CD8-positive, alpha-beta memory T cell (primary cell): ENCODE measurements around the gene ACSF2. TPM values are rescaled to one million over a fixed set of nuclear protein-coding genes. Genes with fewer than 3 reads are reported as not detected.

ENCODE experiments used
- CTCF ChIA-PET: fragments of 350-600 bp; sonication (Branson Sonifier 250); formaldehyde crosslinking; loops from one replicate; lab custom pipeline; 2021; ENCODE audit warnings: antibody characterized with exemption; lab: Charles Lee
- POLR2A ChIA-PET: fragments of 350-600 bp; sonication (Branson Sonifier 250); formaldehyde crosslinking; loops from one replicate; lab custom pipeline; 2021; ENCODE audit warnings: antibody characterized with exemption; lab: Charles Lee
- DNase-seq, 5 donors: peaks; one replicate each; pipeline versions ENCODE4 v3.0.0 to v3.0.0-alpha.2; 2020 to 2022; ENCODE audit warnings: mixed read lengths in 1 of 5
- H3K27ac ChIP-seq: one replicate; pipeline ENCODE4 v1.7.0; 2013; ENCODE audit warnings: low read depth, mild to moderate bottlenecking, low read length, moderate library complexity
- H3K27me3 ChIP-seq: 2 replicates; pipeline ENCODE4 v1.7.0; 2013; ENCODE audit warnings: low read length, mild to moderate bottlenecking; ENCODE audit not compliant: insufficient read depth, poor library complexity, severe bottlenecking
- H3K36me3 ChIP-seq: 2 replicates; pipeline ENCODE4 v1.7.0; 2013; ENCODE audit warnings: mild to moderate bottlenecking, low read length, moderate library complexity; ENCODE audit not compliant: insufficient read depth
- H3K4me1 ChIP-seq: 2 replicates; pipeline ENCODE4 v1.7.0; 2013; ENCODE audit warnings: mild to moderate bottlenecking, low read length, moderate library complexity; ENCODE audit not compliant: insufficient read depth
- H3K4me3 ChIP-seq: 2 replicates; pipeline ENCODE4 v1.7.0; 2013; ENCODE audit warnings: mild to moderate bottlenecking, low read length
- H3K9me3 ChIP-seq: 2 replicates; pipeline ENCODE4 v1.7.0; 2013; ENCODE audit warnings: mild to moderate bottlenecking, low read length
- H3K27ac Mint-ChIP-seq, 8 donors: one replicate each; pipeline ENCODE4 v1.8.0; 2020 to 2021; ENCODE audit warnings: mixed read lengths in 8 of 8, mild to moderate bottlenecking in 6 of 8, inconsistent platforms in 3 of 8, moderate library complexity in 3 of 8
- H3K27me3 Mint-ChIP-seq, 2 donors: one replicate each; pipeline ENCODE4 v1.8.0; 2020 to 2021; ENCODE audit warnings: mixed read lengths in 2 of 2, mild to moderate bottlenecking in 1 of 2, moderate library complexity in 1 of 2
- H3K36me3 Mint-ChIP-seq, 3 donors: one replicate each; pipeline ENCODE4 v1.8.0; 2020 to 2021; ENCODE audit warnings: mixed read lengths in 3 of 3, inconsistent platforms in 1 of 3, mild to moderate bottlenecking in 1 of 3
- H3K4me1 Mint-ChIP-seq, 3 donors: one replicate each; pipeline ENCODE4 v1.8.0; 2020 to 2021; ENCODE audit warnings: mixed read lengths in 3 of 3, inconsistent platforms in 1 of 3, mild to moderate bottlenecking in 1 of 3
- H3K4me3 Mint-ChIP-seq, 7 donors: one replicate each; pipeline ENCODE4 v1.8.0; 2020 to 2021; ENCODE audit warnings: mixed read lengths in 7 of 7, mild to moderate bottlenecking in 6 of 7, moderate library complexity in 4 of 7, inconsistent platforms in 2 of 7
- H3K9me3 Mint-ChIP-seq, 5 donors: one replicate each; pipeline ENCODE4 v1.8.0; 2020 to 2022; ENCODE audit warnings: mixed read lengths in 5 of 5, mild to moderate bottlenecking in 3 of 5, moderate library complexity in 2 of 5, inconsistent platforms in 1 of 5
- polyA plus RNA-seq: library from polyadenylated mRNA; unstranded; fragments of 300-500 nt; fragmentation: Illumina TruSeq; gene quantifications from one replicate; pipeline ENCODE4 v1.2.3, GENCODE V29; 2021
- total RNA-seq, 2 experiments: library from RNA; stranded (reverse); gene quantifications; one replicate each; pipeline ENCODE4 v1.2.3, GENCODE V29; 2021

ACSF2 gene
- total and polyA plus RNA-seq, 3 experiments from 2014 or later, result 3.1 to 14.8 (median 12.4) TPM

DNA sequence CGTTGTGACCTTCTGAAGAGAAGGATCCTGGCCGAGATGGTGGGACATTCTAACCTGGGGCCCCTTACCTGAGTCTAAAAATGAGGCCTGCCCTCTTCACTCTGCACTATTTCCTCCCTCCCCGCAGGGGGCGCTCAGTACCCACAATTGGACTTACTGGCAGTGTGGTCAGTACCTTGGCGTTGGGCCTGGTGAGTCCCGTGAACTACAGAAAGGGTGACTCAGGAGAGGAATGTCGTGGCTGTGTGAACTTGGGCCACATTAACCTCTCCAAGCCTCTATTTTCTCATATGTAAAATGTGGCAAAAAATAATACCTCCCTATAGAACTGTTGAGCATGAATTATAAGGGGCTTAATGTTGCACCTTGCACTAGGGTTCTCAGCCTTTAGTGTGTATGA is 56.5 kb downstream of the ACSF2 start:
- H3K4me3 Mint-ChIP-seq, result peak overlapping the region in 1 of 7 donors; percentile 50
- Histone ChIP-seq H3K36me3 (peaks cover 13% of the 10 kb centered on the region), H3K9me3 (no peaks in the 10 kb centered on the region), H3K27ac (no peak overlapping the region), H3K27me3 (no peaks in the 10 kb centered on the region), H3K4me1 (peaks cover 16% of the 10 kb centered on the region), H3K4me3 (no peak overlapping the region)
- H3K27me3 Mint-ChIP-seq, result no peaks in the 10 kb centered on the region
- peaks cover 17 to 35% (median 32%) of the 10 kb centered on the region in 3 donors for H3K4me1 Mint-ChIP-seq
- peak overlapping the region; percentile 17 to 90 (median 63) for H3K27ac Mint-ChIP-seq
- peaks cover 2 to 54% (median 3%) of the 10 kb centered on the region in 3 donors for H3K36me3 Mint-ChIP-seq
- H3K9me3 Mint-ChIP-seq, result no peaks in the 10 kb centered on the region
- ChIA-PET CTCF (interaction anchor here (0.6 to 1.1 kb wide), 5 partner anchors 10 to 390 kb away, joined by 3 to 5 read pairs (median 3); no protein-coding TSS in a partner anchor), POLR2A (no interaction called here)
- peak; percentile 53 to 74 (median 60) for DNase-seq

DNA sequence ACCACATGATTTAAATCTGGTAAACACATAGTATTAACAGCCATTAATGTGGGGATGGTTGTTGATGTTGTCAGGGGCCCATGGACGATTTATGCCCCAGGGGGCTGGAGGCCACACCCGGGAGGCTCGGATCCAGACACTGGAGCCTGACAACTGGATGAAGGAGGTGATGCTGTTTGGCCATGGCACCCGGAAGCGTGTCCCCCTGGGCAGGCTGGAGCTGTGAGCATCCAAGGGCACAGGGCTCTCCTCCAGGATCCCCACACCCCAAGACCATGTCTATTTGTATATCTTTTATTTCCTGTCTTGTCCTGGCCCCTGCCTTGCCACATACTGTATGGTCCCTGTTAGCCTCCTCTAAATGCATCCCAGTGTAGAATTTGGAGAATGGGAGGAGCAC is 57.2 kb downstream of the ACSF2 start:
- Histone ChIP-seq H3K4me1 (peaks cover 10% of the 10 kb centered on the region), H3K36me3 (peaks cover 13% of the 10 kb centered on the region), H3K27me3 (no peaks in the 10 kb centered on the region), H3K9me3 (no peaks in the 10 kb centered on the region), H3K27ac (no peak overlapping the region), H3K4me3 (no peak overlapping the region)
- Mint-ChIP-seq H3K27me3 (no peaks in the 10 kb centered on the region), H3K4me3 (no peak overlapping the region), H3K36me3 (peaks cover 2 to 54% (median 3%) of the 10 kb centered on the region in 3 donors), H3K9me3 (no peaks in the 10 kb centered on the region), H3K4me1 (peaks cover 15 to 31% (median 28%) of the 10 kb centered on the region in 3 donors), H3K27ac (no peak overlapping the region)
- DNase-seq, result no peak
- ChIA-PET CTCF (interaction anchor here (0.6 to 1.3 kb wide), 3 partner anchors 10 to 211 kb away, joined by 3 to 5 read pairs (median 4); no protein-coding TSS in a partner anchor), POLR2A (interaction anchor here (0.7 kb wide), 1 partner anchor 312 kb away, joined by 3 read pairs; no protein-coding TSS in a partner anchor)

DNA sequence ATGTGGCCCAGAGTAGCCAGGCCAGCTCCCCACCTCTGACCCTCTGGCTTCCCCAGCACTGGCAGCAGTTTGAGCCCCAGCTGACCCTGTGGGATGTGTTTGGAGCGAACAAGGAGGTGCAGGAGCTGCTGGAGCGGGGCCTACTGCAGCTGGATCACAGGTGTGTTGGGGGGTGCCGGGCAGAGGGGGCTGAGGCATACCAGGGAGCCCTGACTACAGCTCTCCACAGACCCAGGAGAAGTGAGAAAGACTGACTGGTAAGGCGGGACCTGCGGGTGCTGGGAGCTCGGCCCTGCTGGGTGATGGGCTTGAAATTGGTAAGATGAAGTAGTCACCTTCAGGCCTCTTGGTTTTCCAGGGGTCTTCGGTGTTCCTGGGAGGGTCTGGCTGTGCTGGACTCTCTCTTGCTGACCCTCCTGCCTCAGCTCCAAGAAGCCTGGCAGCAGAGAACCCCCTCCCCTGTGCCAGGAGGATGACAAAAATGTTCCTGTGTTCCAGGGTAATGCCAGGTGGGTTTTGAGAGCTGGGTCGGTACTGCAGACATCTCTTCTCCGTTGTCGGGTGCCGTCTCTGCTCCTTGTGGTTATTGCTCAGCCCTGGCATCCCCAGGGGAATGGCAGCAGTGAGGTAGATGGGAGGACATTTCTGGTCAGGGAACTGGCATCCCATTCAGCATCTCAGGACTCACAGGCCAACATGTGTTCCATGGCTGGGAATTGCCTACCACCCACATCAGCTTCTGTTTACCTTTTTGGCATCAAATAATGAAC is 58.6 kb downstream of the ACSF2 start:
- H3K4me1 Mint-ChIP-seq, result peaks cover 11 to 23% (median 21%) of the 10 kb centered on the region in 3 donors
- no peaks in the 10 kb centered on the region for H3K27me3 Mint-ChIP-seq
- Histone ChIP-seq H3K27ac (no peak overlapping the region), H3K4me3 (no peak overlapping the region), H3K4me1 (peaks cover 7% of the 10 kb centered on the region), H3K36me3 (peaks cover 13% of the 10 kb centered on the region), H3K27me3 (no peaks in the 10 kb centered on the region), H3K9me3 (no peaks in the 10 kb centered on the region)
- POLR2A ChIA-PET, result interaction anchor here (0.6 kb wide), 1 partner anchor 63 kb away, joined by 6 read pairs; no protein-coding TSS in a partner anchor
- no peak for DNase-seq
- H3K4me3 Mint-ChIP-seq, result no peak overlapping the region
- peak overlapping the region in 2 of 8 donors; percentile 4 to 73 for H3K27ac Mint-ChIP-seq
- H3K9me3 Mint-ChIP-seq, result no peaks in the 10 kb centered on the region
- peaks cover 2 to 54% (median 3%) of the 10 kb centered on the region in 3 donors for H3K36me3 Mint-ChIP-seq
- CTCF ChIA-PET, result interaction anchor here (1.1 to 1.3 kb wide), 3 partner anchors 11 to 123 kb away, joined by 3 to 4 read pairs (median 3); no protein-coding TSS in a partner anchor

DNA sequence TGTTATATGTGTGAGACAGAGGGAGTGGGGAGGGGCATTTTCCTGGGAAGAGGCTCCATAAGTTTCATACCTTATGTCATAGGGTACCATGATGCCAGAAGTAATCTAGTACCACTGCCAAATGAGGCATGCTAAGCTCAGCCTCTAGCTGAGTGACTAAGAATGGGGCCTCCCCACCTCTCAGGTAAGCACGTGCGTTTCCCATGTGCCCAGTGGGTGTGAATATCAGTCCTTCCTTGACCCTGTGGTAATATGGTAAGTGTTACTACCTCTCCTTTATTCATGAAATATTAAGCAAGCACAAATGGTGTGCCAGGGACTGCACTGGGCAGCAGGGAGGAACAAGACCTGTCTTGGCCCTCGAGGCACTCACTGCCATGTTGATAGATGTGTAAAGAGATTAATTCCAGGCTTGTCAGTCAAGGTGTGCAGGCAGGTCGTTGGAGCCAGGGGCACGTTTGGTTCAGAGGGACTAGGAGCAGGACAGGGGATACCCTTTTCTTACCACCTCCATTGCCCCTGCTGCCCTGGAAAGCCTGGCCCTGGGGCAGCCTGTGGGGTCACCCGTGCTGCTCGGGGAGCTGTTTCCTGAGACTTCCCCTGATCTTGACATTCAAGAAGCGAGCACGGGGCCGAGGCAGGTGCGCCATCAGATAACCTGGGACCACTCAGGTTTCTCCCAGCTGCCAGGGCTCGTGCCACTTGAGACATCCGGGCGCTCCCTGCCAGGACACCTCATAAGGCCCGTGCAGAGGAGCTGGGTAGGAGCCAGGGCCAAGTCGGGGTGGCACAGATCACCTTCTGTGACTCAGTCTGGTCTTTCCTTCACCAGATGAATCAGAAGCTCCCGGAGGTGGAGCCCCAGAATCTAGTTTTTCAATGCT is 61.4 kb downstream of the ACSF2 start:
- ChIA-PET POLR2A (no interaction called here), CTCF (interaction anchor here (1.0 to 1.2 kb wide), 2 partner anchors 8 to 14 kb away, joined by 3 to 4 read pairs; no protein-coding TSS in a partner anchor)
- no peaks in the 10 kb centered on the region for H3K4me1 ChIP-seq
- Mint-ChIP-seq H3K36me3 (peaks cover 2 to 46% (median 3%) of the 10 kb centered on the region in 3 donors), H3K4me3 (no peak overlapping the region), H3K27ac (no peak overlapping the region), H3K27me3 (no peaks in the 10 kb centered on the region), H3K4me1 (peaks cover 0 to 4% (median 4%) of the 10 kb centered on the region in 3 donors), H3K9me3 (no peaks in the 10 kb centered on the region)
- H3K9me3 ChIP-seq, result no peaks in the 10 kb centered on the region
- no peaks in the 10 kb centered on the region for H3K27me3 ChIP-seq
- no peak overlapping the region for H3K4me3 ChIP-seq
- peaks cover 8% of the 10 kb centered on the region for H3K36me3 ChIP-seq
- no peak for DNase-seq
- no peak overlapping the region for H3K27ac ChIP-seq

DNA sequence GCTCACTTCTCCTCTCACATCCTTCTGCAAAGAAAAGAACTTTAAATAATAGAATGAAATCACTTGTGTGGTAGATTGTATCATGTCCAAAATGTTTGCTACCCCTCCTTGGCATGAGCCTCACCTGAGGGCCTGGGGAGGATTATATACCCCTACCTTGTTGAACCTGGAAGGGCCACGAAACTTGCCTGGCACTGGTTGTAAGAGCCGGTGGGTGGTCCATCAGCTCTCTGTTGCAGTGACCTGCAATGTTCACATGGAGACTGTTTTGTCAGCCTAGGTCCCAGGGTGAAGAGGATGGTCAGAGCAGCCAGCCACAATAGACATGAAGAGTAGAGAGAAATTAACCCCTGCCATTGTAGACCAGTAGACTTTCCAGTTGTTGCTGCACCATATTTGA is 62.9 kb downstream of the ACSF2 start:
- peaks cover 8% of the 10 kb centered on the region for H3K36me3 ChIP-seq
- H3K4me3 ChIP-seq, result no peak overlapping the region
- Mint-ChIP-seq H3K4me3 (no peak overlapping the region), H3K36me3 (peaks cover 0 to 33% (median 0%) of the 10 kb centered on the region in 3 donors), H3K4me1 (no peaks in the 10 kb centered on the region), H3K27ac (peak overlapping the region in 1 of 8 donors; percentile 65), H3K27me3 (no peaks in the 10 kb centered on the region), H3K9me3 (no peaks in the 10 kb centered on the region)
- no peaks in the 10 kb centered on the region for H3K9me3 ChIP-seq
- no peak overlapping the region for H3K27ac ChIP-seq
- no peaks in the 10 kb centered on the region for H3K27me3 ChIP-seq
- ChIA-PET CTCF (interaction anchor here (0.9 to 1.0 kb wide), 2 partner anchors 10 to 127 kb away, joined by 3 read pairs; no protein-coding TSS in a partner anchor), POLR2A (no interaction called here)
- no peak for DNase-seq
- no peaks in the 10 kb centered on the region for H3K4me1 ChIP-seq

DNA sequence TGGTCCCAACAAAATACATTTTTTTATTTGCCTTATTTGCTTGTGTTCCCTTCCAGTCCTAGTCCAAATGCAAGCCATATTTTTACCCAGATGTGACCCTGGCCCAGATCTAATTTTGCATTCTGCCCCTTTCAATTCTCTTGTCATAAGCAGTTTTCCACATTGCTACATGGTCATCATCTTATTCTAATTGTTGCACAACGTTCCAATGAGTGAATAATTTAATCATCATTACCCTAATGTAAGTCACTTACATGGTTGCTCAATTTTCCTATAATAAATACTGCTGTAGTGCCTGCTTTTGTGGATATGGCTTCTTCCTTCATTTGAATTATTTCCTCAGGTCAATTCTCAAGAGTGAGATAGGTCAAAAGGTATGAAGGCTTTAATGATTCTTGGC is 65.5 kb downstream of the ACSF2 start:
- ChIA-PET CTCF (no interaction called here), POLR2A (no interaction called here)
- H3K27ac Mint-ChIP-seq, result no peak overlapping the region

GRCh38 chr17:50492214-50492613 is 66.2 kb downstream of the ACSF2 start:
- H3K9me3 ChIP-seq, result no peaks in the 10 kb centered on the region
- H3K27me3 ChIP-seq, result no peaks in the 10 kb centered on the region
- no peak overlapping the region for H3K4me3 Mint-ChIP-seq
- H3K27me3 Mint-ChIP-seq, result no peaks in the 10 kb centered on the region
- H3K9me3 Mint-ChIP-seq, result no peaks in the 10 kb centered on the region
- H3K36me3 Mint-ChIP-seq, result peaks cover 0 to 7% (median 0%) of the 10 kb centered on the region in 3 donors
- no peaks in the 10 kb centered on the region for H3K36me3 ChIP-seq
- no peak overlapping the region for H3K27ac Mint-ChIP-seq
- H3K27ac ChIP-seq, result no peak overlapping the region
- no peak overlapping the region for H3K4me3 ChIP-seq
- ChIA-PET POLR2A (no interaction called here), CTCF (no interaction called here)
- no peak for DNase-seq
- no peaks in the 10 kb centered on the region for H3K4me1 ChIP-seq
- no peaks in the 10 kb centered on the region for H3K4me1 Mint-ChIP-seq

More for the DNA sequence above, 65.5 kb downstream of the ACSF2 start:
- Mint-ChIP-seq H3K36me3 (peaks cover 0 to 10% (median 0%) of the 10 kb centered on the region in 3 donors), H3K27me3 (no peaks in the 10 kb centered on the region), H3K4me3 (no peak overlapping the region), H3K9me3 (no peaks in the 10 kb centered on the region), H3K4me1 (no peaks in the 10 kb centered on the region)
- no peak for DNase-seq
- no peaks in the 10 kb centered on the region for H3K4me1 ChIP-seq
- no peaks in the 10 kb centered on the region for H3K9me3 ChIP-seq
- H3K36me3 ChIP-seq, result no peaks in the 10 kb centered on the region
- H3K27me3 ChIP-seq, result no peaks in the 10 kb centered on the region
- H3K4me3 ChIP-seq, result no peak overlapping the region
- H3K27ac ChIP-seq, result no peak overlapping the region
